GM18508 (cell line): Measurements from ENCODE around the gene CCDC86.

Experiments
- ATAC-seq: cut with Tn5 transposase; IDR thresholded peaks from one replicate; pipeline ENCODE4 v1.9.1; 2021; ENCODE audit warnings: moderate number of reproducible peaks; ENCODE audit not compliant: insufficient read depth, unreplicated experiment

CCDC86 gene

DNA sequence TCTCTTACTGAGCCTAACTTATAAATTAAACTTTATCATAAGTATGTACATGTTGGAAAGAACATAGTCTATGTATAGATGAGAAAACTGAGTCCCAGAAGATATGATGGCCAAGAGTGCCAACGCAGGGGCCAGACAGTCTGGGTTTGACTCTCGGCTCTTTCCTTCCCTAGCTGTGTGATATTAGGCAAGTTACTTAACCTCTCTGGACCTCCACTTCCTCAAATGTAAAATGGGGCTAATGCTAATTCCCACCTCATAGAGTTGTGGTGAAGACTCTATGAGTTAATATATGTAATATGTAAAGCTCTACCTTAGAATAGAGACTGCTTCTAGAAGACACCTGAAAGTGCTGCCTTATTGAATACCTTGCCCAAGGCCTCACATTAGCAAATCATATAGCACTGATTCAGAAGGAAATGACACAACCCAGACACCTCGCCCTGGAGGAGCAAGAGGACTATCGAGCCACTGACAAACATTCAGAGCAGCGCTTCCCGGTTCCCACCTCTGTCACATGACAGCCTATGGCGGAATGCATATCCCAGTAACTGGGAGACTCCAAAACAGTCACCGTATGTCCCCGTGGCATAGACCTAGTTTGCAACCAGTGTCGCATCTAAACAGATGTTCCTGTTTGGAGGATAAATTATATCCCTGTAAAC lies 11.3 kb upstream of the CCDC86 start:
- ATAC-seq: peak; percentile 17

- peak; percentile 72 for ATAC-seq
Observed at GRCh38 chr11:60831143-60831500, 10.8 kb upstream of the CCDC86 start.

GRCh38 chr11:60831501-60832079 lies 10.3 kb upstream of the CCDC86 start:
- ATAC-seq: no peak

DNA sequence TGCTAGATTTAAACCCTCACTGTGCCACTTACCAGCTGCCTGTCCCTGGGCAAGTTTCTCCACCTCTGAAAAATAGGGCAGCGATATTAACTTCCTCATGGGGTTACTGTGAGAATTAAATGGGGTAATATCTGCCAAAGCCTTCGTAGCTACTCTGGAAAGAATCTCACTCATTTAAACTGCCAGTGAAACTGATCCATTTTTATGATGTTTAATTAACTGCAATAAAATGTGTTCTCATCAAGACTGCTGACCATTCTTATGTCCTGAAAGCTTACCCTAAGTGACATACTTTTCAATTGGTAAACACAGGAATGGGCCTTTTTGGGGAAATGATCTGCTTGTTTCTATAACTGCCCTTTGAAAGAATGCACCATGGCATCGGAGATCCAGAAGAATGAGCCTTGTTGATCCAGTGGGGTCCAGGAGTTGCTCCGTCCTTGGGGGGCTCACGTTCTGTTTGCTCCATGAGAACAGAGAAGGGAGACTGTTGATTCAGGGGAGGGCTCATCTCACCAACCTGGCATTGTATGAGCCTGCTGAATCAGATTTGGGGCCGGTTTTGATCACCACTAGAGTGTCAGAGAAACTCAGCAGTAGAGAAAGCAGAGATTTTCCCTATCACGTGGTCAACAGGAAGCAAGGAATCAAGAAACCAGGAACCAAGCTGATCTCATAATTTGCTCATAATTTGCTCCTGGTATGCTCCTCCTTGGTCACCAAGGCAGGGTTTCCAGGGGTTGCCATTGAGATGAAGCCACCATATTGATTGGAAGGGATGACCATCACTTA lies 7.0 kb upstream of the CCDC86 start:
- no peak for ATAC-seq

- ATAC-seq: no peak
Observed at GRCh38 chr11:60835534-60835846, 6.4 kb upstream of the CCDC86 start.

GRCh38 chr11:60836866-60837515 lies 4.9 kb upstream of the CCDC86 start:
- ATAC-seq: no peak

DNA sequence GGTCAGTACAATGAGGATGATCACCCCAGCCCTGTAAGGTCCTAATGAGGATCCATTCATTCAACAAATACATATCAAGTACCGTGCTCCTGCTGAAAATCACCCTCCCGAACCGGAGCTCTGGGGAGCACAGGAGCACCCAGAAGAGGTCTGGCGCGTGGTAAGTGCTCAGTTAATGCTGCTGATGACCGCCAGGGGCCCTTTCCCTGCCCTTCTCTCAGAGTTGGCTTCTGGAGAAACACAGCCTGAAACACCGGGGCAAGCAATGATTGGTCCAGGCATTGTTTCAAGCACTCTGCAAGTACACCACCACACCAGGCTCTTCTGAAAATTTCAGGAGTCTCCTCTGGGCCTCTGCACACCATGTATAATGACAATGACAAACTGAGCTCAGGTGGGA lies 3.8 kb upstream of the CCDC86 start:
- ATAC-seq: no peak

DNA sequence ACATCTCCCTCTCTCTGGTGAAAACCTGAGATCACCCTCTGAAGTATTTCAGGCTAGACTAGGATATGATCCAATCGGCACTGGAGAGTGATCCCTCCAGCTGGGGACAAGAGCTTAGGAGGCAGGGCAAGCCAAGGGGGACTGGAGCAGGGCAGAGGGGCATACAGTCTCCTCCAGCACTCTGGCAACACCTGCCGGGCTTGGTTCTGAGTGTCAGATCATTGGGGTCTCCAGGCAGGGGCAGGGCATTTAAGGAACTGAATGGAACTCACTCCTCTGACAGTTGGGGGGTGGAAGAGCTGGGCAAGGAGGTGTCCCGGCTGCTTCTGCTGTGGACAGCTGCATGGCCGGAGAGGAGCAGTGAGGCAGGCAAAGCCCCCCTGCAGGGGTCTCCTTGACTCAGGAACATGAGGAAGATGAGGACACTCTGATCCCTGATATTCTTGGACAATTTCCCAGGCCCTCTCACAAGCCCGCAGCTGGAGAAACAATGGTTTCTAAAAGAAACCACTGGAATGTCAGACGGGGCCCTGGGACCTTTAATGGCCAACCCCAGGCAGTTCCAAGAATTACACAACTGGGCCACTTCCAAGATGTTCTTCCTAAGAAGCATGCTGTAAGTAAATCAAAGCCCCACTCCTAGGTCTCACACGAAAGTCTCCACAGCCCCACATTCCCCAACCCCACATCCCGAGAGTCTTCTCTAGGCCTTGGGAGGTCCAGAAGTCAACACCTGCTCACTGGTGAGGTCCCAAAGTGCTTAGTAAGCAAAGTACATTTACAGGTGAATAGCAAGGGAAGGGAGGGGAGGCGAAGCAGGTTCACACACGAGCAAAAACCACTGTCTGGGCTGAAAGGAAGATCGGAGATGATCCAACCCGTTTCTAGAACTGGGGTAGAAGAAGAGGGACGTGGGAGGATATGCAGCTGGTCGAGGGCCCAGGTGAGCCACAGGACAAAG lies 1.2 kb upstream of the CCDC86 start:
- no peak for ATAC-seq

GRCh38 chr11:60842668-60843600 lies 1.0 kb downstream of the CCDC86 start:
- ATAC-seq: no peak

- no peak for ATAC-seq
Observed at GRCh38 chr11:60844045-60844869, 2.3 kb downstream of the CCDC86 start.

- ATAC-seq: no peak
Observed at GRCh38 chr11:60844870-60845221, 2.9 kb downstream of the CCDC86 start.

GRCh38 chr11:60845338-60845737 lies 3.4 kb downstream of the CCDC86 start:
- ATAC-seq: no peak

- no peak for ATAC-seq
Observed at GRCh38 chr11:60847281-60847680, 5.4 kb downstream of the CCDC86 start.

DNA sequence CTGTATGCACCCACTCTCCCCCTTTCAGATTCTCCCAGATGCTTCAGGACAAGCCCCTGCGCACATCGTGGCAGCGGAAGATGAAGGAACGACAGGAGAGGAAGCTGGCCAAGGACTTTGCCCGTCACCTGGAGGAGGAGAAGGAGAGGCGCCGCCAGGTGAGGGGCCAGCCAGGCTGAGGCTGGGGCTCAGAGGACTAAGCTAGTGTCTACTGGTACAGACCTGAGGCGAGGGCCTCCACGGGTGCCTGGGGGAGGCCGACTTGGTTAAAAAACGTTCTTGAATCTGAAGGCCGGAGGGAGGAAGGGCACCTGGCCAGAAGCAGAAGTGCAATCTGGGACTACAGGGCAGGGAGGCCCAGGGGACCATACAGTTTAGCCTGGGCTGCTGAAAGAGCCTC lies 6.0 kb downstream of the CCDC86 start:
- no peak for ATAC-seq

DNA sequence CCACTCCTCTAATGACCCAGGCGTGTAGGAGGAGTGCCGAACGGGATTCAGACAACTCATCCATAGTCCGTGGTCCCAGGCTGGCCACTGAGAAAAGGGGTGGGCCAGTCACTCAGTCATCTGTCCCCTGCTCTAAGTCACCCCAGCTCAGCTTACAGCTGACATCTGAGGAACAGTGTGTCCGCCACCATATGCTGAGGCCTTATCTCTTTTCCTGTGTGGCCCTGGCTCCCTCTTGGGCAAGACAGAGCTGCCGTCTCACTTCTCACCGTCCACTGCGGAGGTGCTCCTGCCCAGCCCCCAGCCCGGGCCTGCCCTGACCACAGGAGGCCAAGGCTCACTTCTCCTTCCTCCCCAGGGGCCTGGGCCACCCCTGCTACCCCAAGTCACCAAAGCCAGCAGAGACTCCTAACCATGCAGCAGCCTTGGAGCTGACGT lies 6.8 kb downstream of the CCDC86 start:
- ATAC-seq: no peak

DNA sequence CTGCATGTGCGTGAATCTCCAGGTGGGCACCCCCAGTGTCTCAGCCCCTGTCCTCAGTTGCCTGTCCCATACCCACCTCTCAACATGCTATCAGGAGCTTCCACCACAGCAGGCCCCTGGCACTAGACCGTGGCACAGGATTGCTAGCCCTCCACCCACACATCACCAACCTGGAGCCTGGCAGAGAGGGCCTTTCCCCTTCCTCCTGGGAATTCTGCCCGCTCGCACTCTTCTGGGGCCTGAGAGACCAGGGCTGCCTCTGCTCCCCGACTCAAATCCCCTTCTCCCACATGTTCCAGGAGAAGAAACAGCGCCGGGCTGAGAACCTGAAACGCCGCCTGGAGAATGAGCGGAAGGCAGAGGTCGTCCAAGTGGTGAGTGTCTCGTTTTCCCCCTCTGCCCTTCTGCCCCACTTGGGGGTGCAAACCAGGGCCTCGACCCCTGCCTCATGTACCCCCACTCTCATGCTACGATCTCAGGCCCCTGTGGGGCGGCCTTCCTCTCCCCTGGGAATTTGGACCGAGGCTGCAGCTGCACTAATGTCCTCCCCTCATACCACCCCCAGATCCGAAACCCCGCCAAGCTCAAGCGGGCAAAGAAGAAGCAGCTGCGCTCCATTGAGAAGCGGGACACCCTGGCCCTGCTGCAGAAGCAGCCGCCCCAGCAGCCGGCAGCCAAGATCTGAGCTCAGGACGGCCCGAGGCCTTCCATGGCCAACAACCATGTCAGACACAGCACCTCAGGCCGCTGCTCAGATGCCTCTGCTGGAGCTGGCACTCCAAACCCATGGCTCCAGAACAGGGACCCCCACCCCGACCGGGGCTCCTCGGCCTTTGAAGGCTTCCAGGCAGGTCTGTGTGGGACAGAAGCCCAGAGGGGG lies 8.0 kb downstream of the CCDC86 start:
- no peak for ATAC-seq

- no peak for ATAC-seq
Observed at GRCh38 chr11:60851327-60852104, 9.6 kb downstream of the CCDC86 start.
